Activated CD4-positive, CD25-positive, alpha-beta regulatory T cell treated with anti-CD3 and anti-CD28 coated beads, Interleukin-2, amount 50 U/mL, for 16 hours (primary cell): ENCODE results near the gene SERPINB8.

Experiments used
- DNase-seq: peaks from one replicate; pipeline ENCODE4 v3.0.0-alpha.2; 2020; ENCODE audit warnings: low read depth, low spot score

Gene SERPINB8

GRCh38 chr18:64019922-64020756, 50.3 kb downstream of the SERPINB8 start:
- DNase-seq, result no peak

GRCh38 chr18:64026350-64026749, 56.5 kb downstream of the SERPINB8 start:
- no peak for DNase-seq

GRCh38 chr18:64027931-64028695, 58.2 kb downstream of the SERPINB8 start:
- DNase-seq, result no peak

DNA sequence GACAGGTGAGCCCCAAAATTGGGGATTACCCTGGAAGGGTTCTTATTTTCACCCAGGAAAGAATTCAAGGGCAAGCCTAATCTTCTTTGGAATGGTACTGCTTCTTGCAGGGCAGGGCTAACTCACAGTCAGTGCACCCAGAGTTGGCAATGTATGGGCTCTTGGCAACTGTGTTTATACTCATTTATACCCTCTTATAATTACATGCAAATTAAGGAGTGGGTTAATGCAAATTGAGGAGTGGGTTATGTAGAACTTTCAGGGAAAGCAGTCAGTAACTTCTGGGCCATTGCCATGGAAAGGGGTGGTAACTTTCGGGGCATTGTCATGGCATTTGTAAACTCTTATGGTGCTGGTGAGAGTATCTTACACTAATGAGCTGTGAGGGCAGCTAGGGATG, 59.2 kb downstream of the SERPINB8 start:
- no peak for DNase-seq

DNA sequence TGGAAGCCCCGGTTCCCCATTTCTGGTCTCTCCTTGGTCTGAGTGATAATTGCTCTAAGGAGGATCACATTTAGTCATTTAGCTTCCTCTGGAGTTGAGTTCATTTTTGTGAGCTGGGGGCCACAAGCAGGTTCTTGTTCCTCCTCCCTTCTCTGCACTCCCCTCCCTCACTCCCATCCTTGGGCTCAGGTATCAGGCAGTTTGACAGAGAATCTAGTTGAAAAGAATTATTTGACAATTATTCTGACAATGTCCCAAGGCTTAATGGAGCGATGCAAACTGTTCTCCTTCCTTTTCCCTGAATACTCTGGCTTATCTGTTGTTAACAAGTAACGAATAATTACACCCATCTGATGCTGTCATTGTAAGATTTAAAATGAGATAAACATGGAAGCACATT, 61.5 kb downstream of the SERPINB8 start:
- DNase-seq, result no peak

- no peak for DNase-seq
These were observed 62.4 kb downstream of the SERPINB8 start for GRCh38 chr18:64032312-64032711.

DNA sequence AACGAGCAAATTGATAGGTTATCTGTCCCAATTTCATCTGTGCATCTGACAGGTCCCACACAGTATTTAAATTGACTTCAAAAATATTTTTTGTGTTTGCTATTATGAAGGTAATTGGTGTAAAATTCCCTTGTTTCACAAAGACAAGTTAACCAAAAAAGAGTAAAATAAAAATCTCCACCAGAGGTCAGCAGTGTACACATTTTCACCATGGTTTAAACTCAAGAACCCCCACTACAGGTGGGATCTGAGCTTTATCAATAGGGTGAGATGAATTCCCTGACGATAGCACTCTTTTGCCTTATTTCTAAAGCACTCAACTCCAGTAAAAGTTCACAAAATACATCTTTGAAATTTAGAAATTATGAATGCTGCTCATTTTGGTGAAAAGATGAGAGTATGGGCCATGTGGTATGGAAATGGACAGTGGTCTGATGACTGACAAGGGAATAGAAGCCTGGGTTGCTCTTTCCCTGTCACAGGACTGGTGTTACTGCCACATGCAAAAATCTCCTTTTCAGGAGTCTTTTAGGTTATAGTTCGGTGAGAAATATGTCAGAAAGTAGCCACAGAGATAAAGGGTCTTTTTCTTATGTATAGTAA, 68.0 kb downstream of the SERPINB8 start:
- DNase-seq, result no peak
